Superior temporal gyrus (tissue), 1 donor: Measurements from ENCODE around the gene NPC1.
"Not testable (repeated sequence)": the region's sequence is repeated elsewhere in the genome, so short reads cannot be mapped to it uniquely, and the experiment has no call there.

Experiments used
- DNase-seq: peaks from one replicate; pipeline ENCODE4 v3.0.0-alpha.2; 2016; ENCODE audit errors: extremely low spot score

Gene NPC1

GRCh38 chr18:23586249-23587196 lies at the start of gene NPC1:
NPC1 (minus strand) TSS chr18:23586506; CDS start chr18:23586343, 163 bp downstream.
- DNase-seq, result peak; percentile 93

DNA sequence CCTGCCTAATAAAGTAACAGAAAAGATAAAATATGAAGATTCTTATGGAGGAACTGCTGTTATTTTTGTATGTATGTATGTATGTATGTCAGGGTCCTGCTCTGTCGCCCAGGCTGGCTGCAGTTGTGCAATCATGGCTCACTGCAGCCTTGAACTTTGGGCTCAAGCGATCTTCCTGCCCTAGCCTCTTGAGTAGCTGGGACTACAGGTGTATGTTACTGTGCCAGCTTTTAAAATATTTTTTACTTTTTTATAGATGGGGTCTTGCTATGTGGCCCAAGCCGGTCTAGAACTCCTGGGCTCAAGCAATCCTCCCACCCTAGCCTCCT lies 49.7 kb upstream of the NPC1 start:
- no peak for DNase-seq

DNA sequence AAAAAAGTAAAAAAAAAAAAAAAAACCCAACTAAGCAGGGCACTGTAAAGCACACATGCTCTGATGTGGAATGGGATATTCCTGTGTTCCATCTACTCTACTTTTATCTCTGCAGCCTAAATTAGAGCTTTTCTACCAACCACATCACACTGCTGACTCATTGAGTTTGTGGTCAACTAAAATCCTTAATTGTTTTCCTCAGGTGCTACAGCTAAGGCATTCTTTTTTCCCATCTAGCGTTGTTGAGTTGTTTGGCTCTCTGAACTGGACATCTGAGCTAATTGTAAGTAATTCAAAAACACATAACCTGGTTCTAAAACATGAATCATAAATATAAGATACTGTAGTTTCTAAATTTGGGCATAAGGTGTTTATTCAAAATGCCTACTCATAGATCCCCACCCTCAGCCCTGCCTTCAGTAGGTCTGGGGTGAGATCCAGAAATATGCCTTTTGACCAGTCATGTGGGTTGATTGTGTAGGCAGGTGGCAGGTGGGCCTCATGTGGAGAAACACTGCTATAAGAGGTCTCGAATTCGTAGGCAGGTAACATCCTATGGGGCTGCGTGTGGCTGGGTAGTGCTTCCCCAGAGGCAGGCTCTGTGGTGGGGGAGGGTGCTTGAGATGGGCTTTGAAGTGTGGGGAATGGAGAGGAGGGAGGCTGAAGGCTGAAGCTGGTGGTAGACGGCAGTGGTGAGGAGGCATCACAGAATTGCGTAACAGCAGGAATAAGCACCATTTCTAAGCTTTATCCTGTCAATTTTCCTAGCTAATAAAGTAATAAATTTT lies 49.2 kb upstream of the NPC1 start:
- DNase-seq, result no peak

DNA sequence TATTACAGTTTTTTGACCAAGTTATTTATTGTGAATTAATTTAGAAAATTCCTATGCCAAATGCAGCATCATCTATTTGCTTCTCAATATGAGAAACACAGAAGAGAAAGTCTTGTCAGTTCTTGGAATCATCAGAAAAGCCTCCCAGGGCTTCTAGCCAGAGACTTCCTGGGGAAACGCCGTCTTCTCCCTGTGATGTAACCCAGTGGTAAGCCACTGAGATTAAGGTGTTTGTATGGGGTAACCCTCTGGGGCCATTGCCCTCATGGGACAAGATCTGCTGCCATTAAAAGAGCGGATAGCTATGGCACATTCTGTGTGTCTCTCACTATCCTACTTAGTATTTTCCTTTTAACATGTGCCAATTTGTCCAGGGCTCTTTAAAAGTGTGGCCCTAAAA lies 48.4 kb upstream of the NPC1 start:
- DNase-seq, result no peak

GRCh38 chr18:23632615-23633014 lies 46.3 kb upstream of the NPC1 start:
- no peak for DNase-seq

DNA sequence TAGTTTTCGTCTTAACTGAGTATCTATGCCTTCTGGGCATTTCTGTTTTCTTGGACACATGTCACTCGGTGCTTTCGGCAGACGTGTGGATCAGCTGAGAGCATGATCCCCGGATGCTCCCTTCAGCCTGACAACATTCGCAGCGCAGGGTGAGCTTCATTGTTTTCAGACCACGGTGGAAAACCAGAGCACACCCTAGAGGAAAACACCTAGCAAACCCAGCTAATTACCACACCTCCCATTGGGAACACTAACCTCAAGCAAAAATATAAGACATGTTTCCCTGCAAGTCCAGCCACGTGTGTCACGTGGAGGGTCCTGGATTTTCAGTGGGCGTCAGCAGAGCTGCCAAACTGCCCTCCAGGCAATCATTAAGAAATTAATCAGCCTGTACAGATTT lies 45.4 kb upstream of the NPC1 start:
- no peak for DNase-seq

GRCh38 chr18:23631312-23631711 lies 45.0 kb upstream of the NPC1 start:
- no peak for DNase-seq

GRCh38 chr18:23629444-23629946 lies 43.2 kb upstream of the NPC1 start:
- no peak for DNase-seq

- no peak for DNase-seq
Measured at GRCh38 chr18:23627970-23628369, 41.7 kb upstream of the NPC1 start.

DNA sequence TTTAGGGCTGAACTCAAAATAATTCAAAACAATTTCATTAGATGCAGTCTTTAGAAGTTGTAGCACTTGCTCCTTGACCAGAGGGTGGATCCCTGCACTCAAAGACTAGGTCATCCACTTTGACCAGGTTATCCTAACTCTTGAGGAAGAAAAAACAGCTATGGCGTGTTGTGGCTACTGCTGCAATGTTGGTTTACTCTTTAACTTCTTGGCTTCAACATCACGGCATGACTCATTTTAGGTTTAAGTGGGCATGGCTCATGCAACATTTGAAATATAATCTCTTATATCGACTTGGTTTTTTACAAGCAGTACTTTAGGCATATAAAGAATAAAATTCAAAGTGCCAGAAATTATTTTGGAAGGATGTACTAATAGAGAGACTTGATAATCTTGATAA lies 41.0 kb upstream of the NPC1 start:
- DNase-seq, result no peak

DNA sequence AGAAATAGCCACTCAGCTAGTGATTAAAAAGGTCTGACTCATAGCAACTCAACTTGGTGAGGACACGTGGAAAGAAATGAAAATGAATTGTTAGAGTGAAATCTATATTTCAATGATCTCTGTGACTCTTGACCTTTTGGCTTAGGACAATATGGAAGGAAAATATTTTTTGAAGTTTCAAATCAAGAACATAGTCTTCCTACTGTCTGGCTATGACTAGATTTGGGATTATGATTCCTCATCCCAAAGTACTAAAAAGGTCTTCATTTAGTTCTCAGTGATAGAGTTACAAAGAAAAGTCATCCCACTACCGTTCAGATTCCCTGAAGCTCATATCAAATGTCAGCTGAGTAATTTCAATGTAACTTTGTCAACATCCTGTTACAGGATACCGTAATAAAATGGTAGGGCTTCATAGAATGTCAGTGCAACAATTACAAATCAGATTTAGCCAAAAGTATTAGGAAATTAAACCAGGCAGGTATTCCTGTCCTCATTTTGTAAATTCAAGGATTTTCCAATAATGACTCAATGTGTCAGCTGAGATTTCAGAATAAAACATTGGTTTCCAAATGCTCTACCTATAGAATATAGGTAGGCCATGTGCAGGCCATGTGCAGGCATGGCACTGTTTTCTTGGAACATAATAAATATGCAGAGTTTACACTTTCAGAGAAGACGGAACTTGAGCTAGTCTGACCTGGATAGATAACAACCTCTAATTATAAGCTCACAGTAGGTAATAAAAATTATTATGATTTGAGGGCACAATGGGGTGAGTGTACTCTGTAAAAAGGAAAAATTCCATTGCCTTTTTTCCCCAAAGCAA lies 40.4 kb upstream of the NPC1 start:
- no peak for DNase-seq

- no peak for DNase-seq
Measured at GRCh38 chr18:23623040-23623439, 36.7 kb upstream of the NPC1 start.

GRCh38 chr18:23619388-23619881 lies 33.1 kb upstream of the NPC1 start:
- DNase-seq, result no peak

- no peak for DNase-seq
Measured at GRCh38 chr18:23618862-23619387, 32.6 kb upstream of the NPC1 start.

- no peak for DNase-seq
Measured at GRCh38 chr18:23617412-23618014, 31.2 kb upstream of the NPC1 start.

- DNase-seq, result no peak
Measured at GRCh38 chr18:23616258-23616657, 30.0 kb upstream of the NPC1 start.

GRCh38 chr18:23614891-23615290 lies 28.6 kb upstream of the NPC1 start:
- no peak for DNase-seq

GRCh38 chr18:23614413-23614812 lies 28.1 kb upstream of the NPC1 start:
- no peak for DNase-seq

DNA sequence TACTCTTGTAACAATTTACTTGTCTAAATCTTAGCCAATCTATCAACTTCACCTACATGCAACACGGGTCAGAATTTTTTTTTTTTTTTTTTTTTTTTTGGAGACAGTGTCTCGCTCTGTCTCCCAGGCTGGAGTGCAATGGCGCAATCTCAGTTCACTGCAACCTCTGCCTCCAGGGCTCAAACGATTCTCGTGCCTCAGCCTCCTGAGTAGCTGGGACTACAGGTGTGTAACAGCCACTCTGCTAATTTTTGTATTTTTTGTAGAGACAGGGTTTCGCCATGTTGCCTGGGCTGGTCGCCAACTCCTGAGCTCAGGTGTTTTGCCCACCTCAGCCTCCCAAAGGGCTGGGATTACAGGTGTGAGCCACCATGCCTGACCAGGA lies 26.8 kb upstream of the NPC1 start:
- DNase-seq, result not testable (repeated sequence)

DNA sequence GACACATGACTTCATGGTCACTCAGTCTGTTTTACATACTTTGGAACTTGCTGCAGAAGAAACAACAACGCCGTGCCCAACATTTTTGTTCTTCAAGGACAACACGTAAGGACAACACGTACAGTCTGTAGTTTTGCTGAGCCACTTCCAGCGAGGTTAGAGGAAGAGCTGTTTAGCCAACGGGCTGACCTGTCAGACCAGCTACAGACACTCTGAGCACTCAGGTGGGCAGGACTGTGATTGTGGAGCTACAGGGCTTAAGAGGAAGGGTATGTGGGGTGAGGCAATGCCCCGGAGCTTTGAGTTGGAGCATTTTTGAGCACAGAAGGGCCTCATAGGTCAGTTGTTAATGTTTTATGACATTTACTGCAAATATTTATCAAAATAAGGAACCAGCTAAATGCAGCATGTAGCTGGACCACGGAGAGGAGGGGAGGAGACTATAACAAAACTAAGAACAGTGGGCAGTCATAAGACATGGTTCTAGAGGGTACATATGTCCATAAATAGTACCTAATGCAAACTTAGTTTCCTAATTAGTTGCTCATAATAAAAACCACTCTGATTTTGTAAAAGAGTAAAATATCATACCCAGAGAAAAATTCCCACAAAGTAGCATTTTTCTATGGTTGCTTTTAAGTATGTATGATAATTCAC lies 26.3 kb upstream of the NPC1 start:
- no peak for DNase-seq
